Activated CD4-positive, alpha-beta T cell treated with anti-CD3 and anti-CD28 coated beads, Interleukin-2, amount 10 ng/mL, durations not matched to agents 7 days and 5 days (primary cell): Measurements from ENCODE around the gene PSG4. TPM values are rescaled to one million over a fixed set of nuclear protein-coding genes. Genes with fewer than 3 reads are reported as not detected.

Source experiments
- total RNA-seq, 2 experiments: library from RNA; stranded (reverse); gene quantifications; one replicate each; pipeline ENCODE4 v1.2.3, GENCODE V29; 2021

Gene PSG4
- total RNA-seq, 2 experiments from 2014 or later, result not detected

Other genes starting within 250 kb of the PSG4 start
- gene PSG11, start 179.2 kb downstream of the PSG4 start, total RNA-seq, result not detected
- gene PSG2, start 122.9 kb downstream of the PSG4 start, total RNA-seq, result not detected
- gene PSG5, start 19.1 kb downstream of the PSG4 start, total RNA-seq, result not detected
- not detected for gene PSG9, start 63.9 kb upstream of the PSG4 start, total RNA-seq
- gene CD177, start 148.0 kb upstream of the PSG4 start, total RNA-seq, result not detected
- not detected for gene TEX101, start 209.3 kb upstream of the PSG4 start, total RNA-seq